SK-N-SH (cell line): Measurements from ENCODE around the gene OR4K2. TPM values are rescaled to one million over a fixed set of nuclear protein-coding genes. Genes with fewer than 3 reads are reported as not detected.

Experiments
- CTCF ChIA-PET: fragments of 300-600, 350-600 bp; formaldehyde crosslinking; extraction: SDS; loops from one replicate; lab custom pipeline; 2021; lab: Yijun Ruan, JAX
- POLR2A ChIA-PET: fragments of 350-600 bp; sonication (Branson Sonifier 250); formaldehyde crosslinking; extraction: SDS; loops from one replicate; lab custom pipeline; 2020; ENCODE audit warnings: antibody characterized with exemption, inconsistent platforms; lab: Yijun Ruan, JAX
- DNase-seq: peaks from one replicate; pipeline ENCODE4 v3.0.0; 2012
- H2AFZ ChIP-seq: fragments of 200-600 bp; sonication (generic); 2 replicates; pipeline ENCODE4 v1.8.1; 2016; ENCODE audit warnings: antibody characterized with exemption, mild to moderate bottlenecking, low read depth
- H3F3A ChIP-seq: fragments of 200-600 bp; sonication (generic); replicated peaks from 2 replicates; pipeline ENCODE3; 2016; ENCODE audit warnings: antibody characterized with exemption, mild to moderate bottlenecking; ENCODE audit not compliant: insufficient read depth
- H3K27ac ChIP-seq, 2 experiments: fragments of 200-500 bp in 1 of 2; fragments of 200-600 bp in 1 of 2; sonication (Bioruptor generic) in 1 of 2; sonication (generic), shearing (Covaris generic) in 1 of 2; 2 replicates each; pipeline versions ENCODE4 v1.5.1 to v1.6.1; 2014 to 2016; ENCODE audit warnings: low read depth in 2 of 2, inconsistent platforms in 1 of 2, low read length in 1 of 2, mild to moderate bottlenecking in 1 of 2, mixed read lengths in 1 of 2
- H3K27me3 ChIP-seq: fragments of 200-600 bp; sonication (generic), shearing (Covaris generic); 2 replicates; pipeline ENCODE4 v1.6.1; 2016; ENCODE audit warnings: mixed run types; ENCODE audit not compliant: insufficient read depth
- H3K36me3 ChIP-seq, 2 experiments: fragments of 200-500 bp in 1 of 2; fragments of 200-600 bp in 1 of 2; sonication (Bioruptor generic) in 1 of 2; sonication (generic) in 1 of 2; replicated peaks in 1 of 2; 2 replicates each; pipeline versions ENCODE3 to v1.5.1; 2014 to 2016; ENCODE audit warnings: low read length in 1 of 2, mild to moderate bottlenecking in 1 of 2; ENCODE audit not compliant: insufficient read depth in 2 of 2, control insufficient read depth in 1 of 2
- H3K4me1 ChIP-seq, 2 experiments: fragments of 200-500 bp in 1 of 2; fragments of 200-600 bp in 1 of 2; sonication (Bioruptor generic) in 1 of 2; sonication (generic), shearing (Covaris generic) in 1 of 2; 2 replicates each; pipeline versions ENCODE4 v1.5.1 to v1.6.1; 2014 to 2016; ENCODE audit warnings: low read depth in 1 of 2, low read length in 1 of 2, mixed run types in 1 of 2; ENCODE audit not compliant: insufficient read depth in 2 of 2, control insufficient read depth in 1 of 2
- H3K4me2 ChIP-seq: fragments of 200-600 bp; sonication (generic), shearing (Covaris generic); 2 replicates; pipeline ENCODE4 v1.6.1; 2017; ENCODE audit warnings: mixed run types
- H3K4me3 ChIP-seq, 2 experiments: fragments of 200-500 bp in 1 of 2; fragments of 200-600 bp in 1 of 2; sonication (Bioruptor generic) in 1 of 2; sonication (generic), shearing (Covaris generic) in 1 of 2; 2 replicates each; pipeline versions ENCODE4 v1.5.1 to v1.8.1; 2014 to 2016; ENCODE audit warnings: low read depth in 2 of 2, inconsistent platforms in 1 of 2, low read length in 1 of 2, mild to moderate bottlenecking in 1 of 2, mixed read lengths in 1 of 2, moderate library complexity in 1 of 2
- H3K79me2 ChIP-seq: fragments of 200-600 bp; sonication (generic); 2 replicates; pipeline ENCODE4 v1.8.1; 2017; ENCODE audit warnings: mild to moderate bottlenecking; ENCODE audit not compliant: insufficient read depth
- H3K9ac ChIP-seq: fragments of 200-600 bp; sonication (generic); 2 replicates; pipeline ENCODE4 v1.6.1; 2017; ENCODE audit warnings: mixed run types
- H3K9me2 ChIP-seq: fragments of 200-600 bp; sonication (generic); 2 replicates; pipeline ENCODE4 v1.6.1; 2017; ENCODE audit warnings: mixed run types
- H3K9me3 ChIP-seq: fragments of 200-600 bp; sonication (generic); 2 replicates; pipeline ENCODE4 v1.6.1; 2017; ENCODE audit warnings: mixed run types, mild to moderate bottlenecking, moderate library complexity
- H4K20me1 ChIP-seq: fragments of 200-600 bp; sonication (generic); 2 replicates; pipeline ENCODE4 v1.6.1; 2017; ENCODE audit warnings: mild to moderate bottlenecking, mixed run types; ENCODE audit not compliant: insufficient read depth
- CTCF ChIP-seq: fragments of 200-600 bp; sonication (generic); IDR thresholded peaks from 2 replicates; pipeline ENCODE4 v1.6.1; 2017; ENCODE audit warnings: antibody characterized with exemption, mild to moderate bottlenecking, moderate library complexity
- ELF1 ChIP-seq: IDR thresholded peaks from 2 replicates; pipeline ENCODE4 v1.4.0; 2012
- EZH2phosphoT487 ChIP-seq: fragments of 200-600 bp; sonication (generic); IDR thresholded peaks from 2 replicates; pipeline ENCODE4 v1.6.1; 2017; ENCODE audit warnings: low read depth, mixed run types, mild to moderate bottlenecking, antibody characterized with exemption, moderate library complexity, borderline replicate concordance
- GABPA ChIP-seq: IDR thresholded peaks from 2 replicates; pipeline ENCODE4 v1.4.0; 2012; ENCODE audit warnings: low read depth, mild to moderate bottlenecking
- GATA2 ChIP-seq: sonication (generic); formaldehyde crosslinking; IDR thresholded peaks from 2 replicates; pipeline ENCODE4 v1.5.0; 2020; ENCODE audit warnings: mild to moderate bottlenecking, missing genetic modification reagents
- JUND ChIP-seq: IDR thresholded peaks from 2 replicates; pipeline ENCODE4 v1.4.0; 2012
- MAX ChIP-seq: IDR thresholded peaks from 2 replicates; pipeline ENCODE4 v1.4.0; 2012; ENCODE audit warnings: low read depth
- MEF2A ChIP-seq: IDR thresholded peaks from 2 replicates; pipeline ENCODE4 v1.4.0; 2012; ENCODE audit warnings: low read depth, borderline replicate concordance
- MXI1 ChIP-seq: IDR thresholded peaks from 2 replicates; pipeline ENCODE4 v1.6.1; 2012; ENCODE audit warnings: mild to moderate bottlenecking, low read depth, low read length, improper control_type of control experiment
- POLR2AphosphoS5 ChIP-seq: IDR thresholded peaks from 2 replicates; pipeline ENCODE4 v1.6.1; 2012; ENCODE audit warnings: low read depth, low read length
- RFX5 ChIP-seq: IDR thresholded peaks from 2 replicates; pipeline ENCODE4 v1.6.1; 2012; ENCODE audit warnings: mild to moderate bottlenecking, improper control_type of control experiment, low read length
- RXRA ChIP-seq: IDR thresholded peaks from 2 replicates; pipeline ENCODE4 v1.4.0; 2012; ENCODE audit warnings: low read depth, mild to moderate bottlenecking, borderline replicate concordance
- SIN3A ChIP-seq: IDR thresholded peaks from 2 replicates; pipeline ENCODE4 v1.6.1; 2012; ENCODE audit warnings: low read depth, mild to moderate bottlenecking, low read length, moderate library complexity, borderline replicate concordance
- TEAD4 ChIP-seq: IDR thresholded peaks from 2 replicates; pipeline ENCODE4 v1.4.0; 2012; ENCODE audit warnings: mild to moderate bottlenecking, borderline replicate concordance; ENCODE audit not compliant: insufficient read depth
- WGBS: methylation state at CpG from one replicate; pipeline ENCODE4 v1.1.6; 2017; ENCODE audit warnings: low lambda C conversion rate; 5-methylcytosine and 5-hydroxymethylcytosine counted together
- polyA plus RNA-seq, 3 experiments: library from polyadenylated mRNA; depleted of rRNA; stranded (reverse); fragments of >200 nt; gene quantifications; 2 replicates each; pipeline ENCODE4 v1.2.3, GENCODE V29; 2012
- TF ChIP-seq, protein P1 (sequence below): IDR thresholded peaks from 2 replicates; pipeline ENCODE4; 2012
- TF ChIP-seq, protein P2 (sequence below): fragments of 150-350 bp; IDR thresholded peaks from 2 replicates; pipeline ENCODE4 v1.6.1; 2016; ENCODE audit warnings: mild to moderate bottlenecking, low read depth, low read length
- TF ChIP-seq, protein P3 (sequence below): IDR thresholded peaks from 2 replicates; pipeline ENCODE4 v1.4.0; 2012; ENCODE audit warnings: low read depth, borderline replicate concordance
- TF ChIP-seq, protein P4 (sequence below): fragments of 150-350 bp; IDR thresholded peaks from 2 replicates; pipeline ENCODE4 v1.6.1; 2017; ENCODE audit warnings: antibody characterized with exemption, low read length, low read depth, borderline replicate concordance

The OR4K2 gene
- polyA plus RNA-seq, 1 of the 3 experiments (the other 2 are of a cell fraction) = not detected

- under 1% methylated on average over 4 of the region's 4 CpGs for WGBS
- no peaks in the 10 kb centered on the region for H3K36me3 ChIP-seq
- no peaks in the 10 kb centered on the region for H3K9me3 ChIP-seq
- no peaks in the 10 kb centered on the region for H3K4me1 ChIP-seq
- no peak overlapping the region for H3K4me2 ChIP-seq
- ChIA-PET CTCF (no interaction called here), POLR2A (no interaction called here)
- H2AFZ ChIP-seq = no peak overlapping the region
- no peaks in the 10 kb centered on the region for H3K27me3 ChIP-seq
- no peaks in the 10 kb centered on the region for H3K79me2 ChIP-seq
- H3K4me3 ChIP-seq = no peak overlapping the region
- no peak for DNase-seq
- TF ChIP-seq ELF1 (no peak), JUND (no peak), RFX5 (no peak), GATA2 (CRISPR knock-in tag) (no peak), MAX (no peak), TEAD4 (no peak), SIN3A (no peak), GABPA (no peak), CTCF (no peak), RXRA (no peak), MEF2A (no peak), MXI1 (no peak), POLR2AphosphoS5 (no peak), EZH2phosphoT487 (no peak)
- TF ChIP-seq, protein P1, sequence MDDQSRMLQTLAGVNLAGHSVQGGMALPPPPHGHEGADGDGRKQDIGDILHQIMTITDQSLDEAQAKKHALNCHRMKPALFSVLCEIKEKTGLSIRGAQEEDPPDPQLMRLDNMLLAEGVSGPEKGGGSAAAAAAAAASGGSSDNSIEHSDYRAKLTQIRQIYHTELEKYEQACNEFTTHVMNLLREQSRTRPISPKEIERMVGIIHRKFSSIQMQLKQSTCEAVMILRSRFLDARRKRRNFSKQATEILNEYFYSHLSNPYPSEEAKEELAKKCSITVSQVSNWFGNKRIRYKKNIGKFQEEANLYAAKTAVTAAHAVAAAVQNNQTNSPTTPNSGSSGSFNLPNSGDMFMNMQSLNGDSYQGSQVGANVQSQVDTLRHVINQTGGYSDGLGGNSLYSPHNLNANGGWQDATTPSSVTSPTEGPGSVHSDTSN = no peak
- TF ChIP-seq, protein P2, sequence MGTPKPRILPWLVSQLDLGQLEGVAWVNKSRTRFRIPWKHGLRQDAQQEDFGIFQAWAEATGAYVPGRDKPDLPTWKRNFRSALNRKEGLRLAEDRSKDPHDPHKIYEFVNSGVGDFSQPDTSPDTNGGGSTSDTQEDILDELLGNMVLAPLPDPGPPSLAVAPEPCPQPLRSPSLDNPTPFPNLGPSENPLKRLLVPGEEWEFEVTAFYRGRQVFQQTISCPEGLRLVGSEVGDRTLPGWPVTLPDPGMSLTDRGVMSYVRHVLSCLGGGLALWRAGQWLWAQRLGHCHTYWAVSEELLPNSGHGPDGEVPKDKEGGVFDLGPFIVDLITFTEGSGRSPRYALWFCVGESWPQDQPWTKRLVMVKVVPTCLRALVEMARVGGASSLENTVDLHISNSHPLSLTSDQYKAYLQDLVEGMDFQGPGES = no peak
- TF ChIP-seq, protein P3, sequence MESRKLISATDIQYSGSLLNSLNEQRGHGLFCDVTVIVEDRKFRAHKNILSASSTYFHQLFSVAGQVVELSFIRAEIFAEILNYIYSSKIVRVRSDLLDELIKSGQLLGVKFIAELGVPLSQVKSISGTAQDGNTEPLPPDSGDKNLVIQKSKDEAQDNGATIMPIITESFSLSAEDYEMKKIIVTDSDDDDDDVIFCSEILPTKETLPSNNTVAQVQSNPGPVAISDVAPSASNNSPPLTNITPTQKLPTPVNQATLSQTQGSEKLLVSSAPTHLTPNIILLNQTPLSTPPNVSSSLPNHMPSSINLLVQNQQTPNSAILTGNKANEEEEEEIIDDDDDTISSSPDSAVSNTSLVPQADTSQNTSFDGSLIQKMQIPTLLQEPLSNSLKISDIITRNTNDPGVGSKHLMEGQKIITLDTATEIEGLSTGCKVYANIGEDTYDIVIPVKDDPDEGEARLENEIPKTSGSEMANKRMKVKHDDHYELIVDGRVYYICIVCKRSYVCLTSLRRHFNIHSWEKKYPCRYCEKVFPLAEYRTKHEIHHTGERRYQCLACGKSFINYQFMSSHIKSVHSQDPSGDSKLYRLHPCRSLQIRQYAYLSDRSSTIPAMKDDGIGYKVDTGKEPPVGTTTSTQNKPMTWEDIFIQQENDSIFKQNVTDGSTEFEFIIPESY = no peak
- TF ChIP-seq, protein P4, sequence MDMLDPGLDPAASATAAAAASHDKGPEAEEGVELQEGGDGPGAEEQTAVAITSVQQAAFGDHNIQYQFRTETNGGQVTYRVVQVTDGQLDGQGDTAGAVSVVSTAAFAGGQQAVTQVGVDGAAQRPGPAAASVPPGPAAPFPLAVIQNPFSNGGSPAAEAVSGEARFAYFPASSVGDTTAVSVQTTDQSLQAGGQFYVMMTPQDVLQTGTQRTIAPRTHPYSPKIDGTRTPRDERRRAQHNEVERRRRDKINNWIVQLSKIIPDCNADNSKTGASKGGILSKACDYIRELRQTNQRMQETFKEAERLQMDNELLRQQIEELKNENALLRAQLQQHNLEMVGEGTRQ = no peak
- no peak overlapping the region for H3K27ac ChIP-seq
- no peaks in the 10 kb centered on the region for H4K20me1 ChIP-seq
- no peaks in the 10 kb centered on the region for H3K9me2 ChIP-seq
- H3K9ac ChIP-seq = no peak overlapping the region
- H3F3A ChIP-seq = no peaks in the 10 kb centered on the region
Measured at GRCh38 chr14:19918553-19919264, 43.8 kb downstream of the OR4K2 start.
